BJ (cell line): ENCODE measurements around the gene UMODL1. TPM values are rescaled to one million over a fixed set of nuclear protein-coding genes. Genes with fewer than 3 reads are reported as not detected.

ENCODE experiments used
- CTCF ChIA-PET: fragments of 350-600 bp; formaldehyde crosslinking; extraction: SDS; loops from one replicate; lab custom pipeline; 2021; ENCODE audit warnings: antibody characterized with exemption, inconsistent platforms; lab: Yijun Ruan, JAX
- POLR2A ChIA-PET: fragments of 300-600 bp; sonication (Branson Sonifier 250); formaldehyde crosslinking; extraction: SDS; loops from one replicate; lab custom pipeline; 2021; ENCODE audit warnings: antibody characterized with exemption; lab: Charles Lee
- DNase-seq: peaks from one replicate; pipeline ENCODE4 v3.0.0-alpha.2; 2011; ENCODE audit warnings: low read depth
- H3K27me3 ChIP-seq: 2 replicates; pipeline ENCODE4 v1.6.0; 2011; ENCODE audit warnings: low read length; ENCODE audit not compliant: control insufficient read depth, insufficient read depth
- H3K36me3 ChIP-seq: 2 replicates; pipeline ENCODE4 v1.5.1; 2011; ENCODE audit warnings: low read length; ENCODE audit not compliant: control insufficient read depth, insufficient read depth
- H3K4me3 ChIP-seq: 2 replicates; pipeline ENCODE4 v1.5.1; 2011; ENCODE audit warnings: low read depth, mild to moderate bottlenecking, control low read depth, low read length
- CTCF ChIP-seq: IDR thresholded peaks from 2 replicates; pipeline ENCODE4 v1.5.1; 2011; ENCODE audit warnings: low read depth, mild to moderate bottlenecking, control low read depth, inconsistent platforms, low read length, moderate library complexity; ENCODE audit not compliant: insufficient read depth
- polyA plus RNA-seq: library from polyadenylated mRNA; depleted of rRNA; stranded (reverse); fragments of >200 nt; gene quantifications from 2 replicates; pipeline ENCODE4 v1.2.3, GENCODE V29; 2011

The UMODL1 gene
- polyA plus RNA-seq, 1 experiment: 0.04 TPM

GRCh38 chr21:42169758-42170157 lies 98.6 kb downstream of the UMODL1 start:
- no peaks in the 10 kb centered on the region for H3K36me3 ChIP-seq
- H3K27me3 ChIP-seq: peaks cover 4% of the 10 kb centered on the region; the same call in 1 of the 2 replicates
- DNase-seq: no peak
- ChIA-PET POLR2A (no interaction called here), CTCF (no interaction called here)
- no peak for TF ChIP-seq CTCF
- H3K4me3 ChIP-seq: no peak overlapping the region

- DNase-seq: no peak
- CTCF ChIA-PET: interaction anchor here (1.3 to 2.4 kb wide), 3 partner anchors 7 to 90 kb away, joined by 3 to 6 read pairs (median 3); no protein-coding TSS in a partner anchor
- POLR2A ChIA-PET: no interaction called here
- Histone ChIP-seq H3K27me3 (peaks cover 4% of the 10 kb centered on the region; the same call in 1 of the 2 replicates), H3K36me3 (no peaks in the 10 kb centered on the region), H3K4me3 (no peak overlapping the region)
- TF ChIP-seq CTCF: no peak
Observed at GRCh38 chr21:42171091-42172053, 100.3 kb downstream of the UMODL1 start.

GRCh38 chr21:42172596-42173483 lies 101.7 kb downstream of the UMODL1 start:
- no peak for TF ChIP-seq CTCF
- CTCF ChIA-PET: interaction anchor here (1.3 to 2.4 kb wide), 3 partner anchors 8 to 88 kb away, joined by 3 to 6 read pairs (median 3); no protein-coding TSS in a partner anchor
- POLR2A ChIA-PET: no interaction called here
- Histone ChIP-seq H3K36me3 (no peaks in the 10 kb centered on the region), H3K4me3 (no peak overlapping the region), H3K27me3 (peaks cover 4% of the 10 kb centered on the region; the same call in 1 of the 2 replicates)
- no peak for DNase-seq

GRCh38 chr21:42174173-42174572 lies 103.1 kb downstream of the UMODL1 start:
- H3K4me3 ChIP-seq: no peak overlapping the region
- H3K36me3 ChIP-seq: no peaks in the 10 kb centered on the region
- ChIA-PET CTCF (interaction anchor here (2.4 kb wide), 1 partner anchor 10 kb away, joined by 6 read pairs; no protein-coding TSS in a partner anchor), POLR2A (no interaction called here)
- peaks cover 4% of the 10 kb centered on the region; the same call in 1 of the 2 replicates for H3K27me3 ChIP-seq
- no peak for TF ChIP-seq CTCF
- no peak for DNase-seq
